SU-DHL-6 (cell line): ENCODE results near the gene CIZ1.

Experiments
- H2AFZ ChIP-seq: fragments of 200-600 bp; sonication (generic); 2 replicates; pipeline ENCODE4 v1.6.1; 2014; ENCODE audit warnings: low read depth, mild to moderate bottlenecking, moderate library complexity, mixed read lengths, antibody characterized with exemption, low read length; ENCODE audit not compliant: severe bottlenecking
- H3F3A ChIP-seq: fragments of 200-600 bp; shearing (Covaris generic); 2 replicates; pipeline ENCODE4 v1.6.0; 2016; ENCODE audit warnings: antibody characterized with exemption, mild to moderate bottlenecking; ENCODE audit not compliant: insufficient read depth
- H3K27ac ChIP-seq: fragments of 200-600 bp; sonication (generic); 2 replicates; pipeline ENCODE4 v1.5.1; 2016; ENCODE audit warnings: low read depth, mild to moderate bottlenecking, low read length, moderate library complexity, mixed read lengths
- H3K27me3 ChIP-seq: fragments of 200-600 bp; sonication (generic), shearing (Covaris generic); 2 replicates; pipeline ENCODE4 v1.6.0; 2014; ENCODE audit warnings: mild to moderate bottlenecking, low read length
- H3K36me3 ChIP-seq: fragments of 200-600 bp; sonication (generic); 2 replicates; pipeline ENCODE4 v1.6.1; 2014; ENCODE audit warnings: mild to moderate bottlenecking, low read length, mixed read lengths
- H3K4me2 ChIP-seq: fragments of 300-600, 200-600 bp; shearing (Covaris generic), sonication (generic); 2 replicates; pipeline ENCODE4 v1.6.0; 2014; ENCODE audit warnings: low read length, low read depth, mild to moderate bottlenecking; ENCODE audit not compliant: poor library complexity, severe bottlenecking
- H3K4me3 ChIP-seq: fragments of 200-600 bp; sonication (generic); 2 replicates; pipeline ENCODE4 v1.5.1; 2014; ENCODE audit warnings: antibody characterized with exemption, low read length, mild to moderate bottlenecking, mixed read lengths; ENCODE audit not compliant: insufficient read depth, poor library complexity, severe bottlenecking
- H3K79me2 ChIP-seq: fragments of 200-600 bp; sonication (generic); 2 replicates; pipeline ENCODE4 v1.6.1; 2014; ENCODE audit warnings: mild to moderate bottlenecking, low read length, moderate library complexity; ENCODE audit not compliant: insufficient read depth
- H3K9ac ChIP-seq: fragments of 200-600 bp; sonication (generic); 2 replicates; pipeline ENCODE4 v1.7.0; 2014; ENCODE audit warnings: mild to moderate bottlenecking, low read length
- H3K9me2 ChIP-seq: fragments of 200-600 bp; sonication (generic); replicated peaks from 2 replicates; pipeline ENCODE4 v1.6.1; 2014; ENCODE audit warnings: low read length; ENCODE audit not compliant: insufficient read depth
- H3K9me3 ChIP-seq: fragments of 200-600 bp; sonication (generic); 2 replicates; pipeline ENCODE4 v1.6.1; 2014; ENCODE audit warnings: low read length, mixed read lengths; ENCODE audit not compliant: insufficient read depth
- H4K20me1 ChIP-seq: fragments of 200-600 bp; sonication (generic); 2 replicates; pipeline ENCODE4 v1.6.1; 2014; ENCODE audit warnings: low read depth, mild to moderate bottlenecking, antibody characterized with exemption, low read length, moderate library complexity, mixed read lengths
- EZH2phosphoT487 ChIP-seq: fragments of 200-600 bp; sonication (generic), shearing (Covaris generic); conservative IDR thresholded peaks from 2 replicates; pipeline ENCODE4 v1.6.1; 2018; ENCODE audit warnings: mild to moderate bottlenecking, antibody characterized with exemption, low read length, moderate library complexity, mixed read lengths
- TF ChIP-seq, protein P1 (sequence below): fragments of 200-600 bp; sonication (generic); IDR thresholded peaks from one replicate; pipeline ENCODE4 v1.5.1; 2017; ENCODE audit warnings: antibody characterized with exemption, mild to moderate bottlenecking, low read length, moderate library complexity; ENCODE audit not compliant: insufficient read depth, poor library complexity, severe bottlenecking

CIZ1 gene

DNA sequence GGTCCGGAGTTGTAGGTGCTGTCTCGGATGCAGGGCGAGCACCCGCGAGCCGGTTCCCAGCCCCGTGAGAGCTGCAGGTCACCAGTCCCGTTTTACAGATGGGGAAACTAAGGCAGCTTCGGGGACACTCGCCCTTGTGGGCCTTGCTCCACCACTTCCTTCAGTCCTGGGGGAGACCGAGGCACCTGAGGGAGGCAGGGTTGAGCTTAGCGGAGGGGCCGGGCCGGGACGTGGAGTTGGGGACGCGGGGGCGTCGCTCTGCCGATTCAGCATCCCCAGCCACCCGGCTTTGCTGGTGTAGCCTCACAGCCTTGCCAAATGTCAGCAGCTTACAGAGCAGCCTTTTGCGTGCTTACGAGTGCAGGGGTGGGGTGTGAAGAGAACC lies 30.8 kb downstream of the CIZ1 start:
- Histone ChIP-seq H3K9ac (peak overlapping the region; percentile 86), H3K4me3 (peak overlapping the region; percentile 90), H3K27me3 (no peaks in the 10 kb centered on the region), H4K20me1 (no peaks in the 10 kb centered on the region), H3K9me2 (no peaks in the 10 kb centered on the region), H3K9me3 (no peaks in the 10 kb centered on the region), H3F3A (no peaks in the 10 kb centered on the region), H3K4me2 (peak overlapping the region; percentile 65), H2AFZ (peak overlapping the region; percentile 75), H3K79me2 (no peaks in the 10 kb centered on the region), H3K27ac (peak overlapping the region; percentile 34), H3K36me3 (no peaks in the 10 kb centered on the region)
- TF ChIP-seq EZH2phosphoT487: no peak
- TF ChIP-seq, protein P1, sequence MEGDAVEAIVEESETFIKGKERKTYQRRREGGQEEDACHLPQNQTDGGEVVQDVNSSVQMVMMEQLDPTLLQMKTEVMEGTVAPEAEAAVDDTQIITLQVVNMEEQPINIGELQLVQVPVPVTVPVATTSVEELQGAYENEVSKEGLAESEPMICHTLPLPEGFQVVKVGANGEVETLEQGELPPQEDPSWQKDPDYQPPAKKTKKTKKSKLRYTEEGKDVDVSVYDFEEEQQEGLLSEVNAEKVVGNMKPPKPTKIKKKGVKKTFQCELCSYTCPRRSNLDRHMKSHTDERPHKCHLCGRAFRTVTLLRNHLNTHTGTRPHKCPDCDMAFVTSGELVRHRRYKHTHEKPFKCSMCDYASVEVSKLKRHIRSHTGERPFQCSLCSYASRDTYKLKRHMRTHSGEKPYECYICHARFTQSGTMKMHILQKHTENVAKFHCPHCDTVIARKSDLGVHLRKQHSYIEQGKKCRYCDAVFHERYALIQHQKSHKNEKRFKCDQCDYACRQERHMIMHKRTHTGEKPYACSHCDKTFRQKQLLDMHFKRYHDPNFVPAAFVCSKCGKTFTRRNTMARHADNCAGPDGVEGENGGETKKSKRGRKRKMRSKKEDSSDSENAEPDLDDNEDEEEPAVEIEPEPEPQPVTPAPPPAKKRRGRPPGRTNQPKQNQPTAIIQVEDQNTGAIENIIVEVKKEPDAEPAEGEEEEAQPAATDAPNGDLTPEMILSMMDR: no peak

GRCh38 chr9:128159784-128160602 lies 31.4 kb downstream of the CIZ1 start, which contains the start of gene BBLN:
BBLN (plus strand) TSS chr9:128160265; CDS start chr9:128160408, 143 bp downstream.
- Histone ChIP-seq H3K9me3 (no peaks in the 10 kb centered on the region), H3K27me3 (no peaks in the 10 kb centered on the region), H3K27ac (peak within 1 kb of the TSS; percentile 34), H3F3A (no peaks in the 10 kb centered on the region), H3K4me2 (peak within 1 kb of the TSS; percentile 69), H2AFZ (peak within 1 kb of the TSS; percentile 98), H3K79me2 (no peaks in the 10 kb centered on the region), H4K20me1 (no peaks in the 10 kb centered on the region), H3K9ac (peak within 1 kb of the TSS; percentile 86), H3K36me3 (no peaks in the 10 kb centered on the region), H3K4me3 (peak within 1 kb of the TSS; percentile 90), H3K9me2 (no peaks in the 10 kb centered on the region)
- no peak for TF ChIP-seq EZH2phosphoT487
- TF ChIP-seq, protein P1: no peak

- H3K27me3 ChIP-seq: no peaks in the 10 kb centered on the region
- no peaks in the 10 kb centered on the region for H3K9me3 ChIP-seq
- H3K9ac ChIP-seq: peak overlapping the region; percentile 86
- peak overlapping the region; percentile 65 for H3K4me3 ChIP-seq
- H3K79me2 ChIP-seq: no peaks in the 10 kb centered on the region
- H3K4me2 ChIP-seq: peak overlapping the region; percentile 69
- H3K9me2 ChIP-seq: no peaks in the 10 kb centered on the region
- peak overlapping the region; percentile 98 for H2AFZ ChIP-seq
- H3K36me3 ChIP-seq: no peaks in the 10 kb centered on the region
- no peak for TF ChIP-seq EZH2phosphoT487
- TF ChIP-seq, protein P1: no peak
- H3K27ac ChIP-seq: no peak overlapping the region
- H3F3A ChIP-seq: no peaks in the 10 kb centered on the region
- no peaks in the 10 kb centered on the region for H4K20me1 ChIP-seq
These were observed 31.9 kb downstream of the CIZ1 start for GRCh38 chr9:128159522-128159783.
